MM.1S (cell line): ENCODE results near the gene NANS.

Experiments
- EZH2 ChIP-seq: fragments of 300-600 bp; sonication (generic); optimal IDR thresholded peaks from 2 replicates; pipeline ENCODE3; 2017; ENCODE audit warnings: low read depth, mild to moderate bottlenecking, antibody characterized with exemption, low read length, mixed read lengths
- EZH2phosphoT487 ChIP-seq: fragments of 300-600 bp; sonication (generic); IDR thresholded peaks from 2 replicates; pipeline ENCODE4 v1.6.1; 2018; ENCODE audit warnings: antibody characterized with exemption, low read length
- TF ChIP-seq, protein P1 (sequence below): fragments of 300-600 bp; sonication (generic); IDR thresholded peaks from 2 replicates; pipeline ENCODE4 v1.5.1; 2016; ENCODE audit warnings: antibody characterized with exemption, low read length, mixed read lengths

DNA sequence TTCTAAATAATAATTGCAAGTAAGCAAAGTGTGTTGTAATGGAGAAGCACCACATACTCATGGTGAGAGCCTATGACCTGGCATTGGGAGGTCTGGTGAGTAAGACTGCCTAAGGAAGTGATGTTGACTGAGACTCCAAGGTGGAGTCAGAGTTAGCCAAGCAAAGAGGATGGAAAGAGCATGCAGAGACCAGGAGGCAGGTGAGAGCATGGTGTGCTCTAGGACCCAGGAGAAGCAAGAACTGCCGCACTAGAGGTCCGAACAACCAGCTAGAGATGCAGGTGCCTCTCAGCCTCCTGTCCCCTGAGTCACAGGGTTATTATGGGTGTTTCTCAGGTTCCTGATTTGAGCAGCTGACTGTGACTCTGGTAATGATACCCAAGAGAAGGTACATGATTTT is 46.1 kb upstream of the NANS start:
- TF ChIP-seq EZH2 (no peak), EZH2phosphoT487 (no peak)
- TF ChIP-seq, protein P1, sequence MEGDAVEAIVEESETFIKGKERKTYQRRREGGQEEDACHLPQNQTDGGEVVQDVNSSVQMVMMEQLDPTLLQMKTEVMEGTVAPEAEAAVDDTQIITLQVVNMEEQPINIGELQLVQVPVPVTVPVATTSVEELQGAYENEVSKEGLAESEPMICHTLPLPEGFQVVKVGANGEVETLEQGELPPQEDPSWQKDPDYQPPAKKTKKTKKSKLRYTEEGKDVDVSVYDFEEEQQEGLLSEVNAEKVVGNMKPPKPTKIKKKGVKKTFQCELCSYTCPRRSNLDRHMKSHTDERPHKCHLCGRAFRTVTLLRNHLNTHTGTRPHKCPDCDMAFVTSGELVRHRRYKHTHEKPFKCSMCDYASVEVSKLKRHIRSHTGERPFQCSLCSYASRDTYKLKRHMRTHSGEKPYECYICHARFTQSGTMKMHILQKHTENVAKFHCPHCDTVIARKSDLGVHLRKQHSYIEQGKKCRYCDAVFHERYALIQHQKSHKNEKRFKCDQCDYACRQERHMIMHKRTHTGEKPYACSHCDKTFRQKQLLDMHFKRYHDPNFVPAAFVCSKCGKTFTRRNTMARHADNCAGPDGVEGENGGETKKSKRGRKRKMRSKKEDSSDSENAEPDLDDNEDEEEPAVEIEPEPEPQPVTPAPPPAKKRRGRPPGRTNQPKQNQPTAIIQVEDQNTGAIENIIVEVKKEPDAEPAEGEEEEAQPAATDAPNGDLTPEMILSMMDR = no peak
